Measurements from ENCODE around the gene TLK1.

Gene TLK1

GRCh38 chr2:171160119-171160955, at the start of gene TLK1:
TLK1 (minus strand) TSS chr2:171160893; CDS start chr2:171160428, 465 bp downstream.
- H3K4me1 ChIP-seq (ENCODE audit: insufficient read depth, low read length): peaks cover 15% of the 10 kb centered on the region
- peak within 1 kb of the TSS; percentile 85 for H3K9ac ChIP-seq (ENCODE audit: low read depth, low read length)
- H3K9me3 ChIP-seq (ENCODE audit: control insufficient read depth, insufficient read depth, low read length): no peaks in the 10 kb centered on the region
- H3K36me3 ChIP-seq (ENCODE audit: insufficient read depth, low read length): no peaks in the 10 kb centered on the region

GRCh38 chr2:171210216-171210863, 49.6 kb upstream of the TLK1 start:
- Histone ChIP-seq H3K9ac (ENCODE audit: low read depth, low read length) (no peak overlapping the region), H3K36me3 (ENCODE audit: insufficient read depth, low read length) (no peaks in the 10 kb centered on the region)

GRCh38 chr2:171208657-171209056, 48.0 kb upstream of the TLK1 start:
- H3K9ac ChIP-seq (ENCODE audit: low read depth, low read length): no peak overlapping the region
- no peaks in the 10 kb centered on the region for H3K36me3 ChIP-seq (ENCODE audit: insufficient read depth, low read length)
- H3K9me3 ChIP-seq (ENCODE audit: control insufficient read depth, insufficient read depth, low read length): peaks cover 4% of the 10 kb centered on the region; the same call in 1 of the 2 replicates
- no peaks in the 10 kb centered on the region; the same call in 1 of the 2 replicates for H3K4me1 ChIP-seq (ENCODE audit: insufficient read depth, low read length)

More at GRCh38 chr2:171210216-171210863, 49.6 kb upstream of the TLK1 start:
- H3K4me1 ChIP-seq (ENCODE audit: insufficient read depth, low read length): no peaks in the 10 kb centered on the region; the same call in 1 of the 2 replicates
- peaks cover 4% of the 10 kb centered on the region; the same call in 1 of the 2 replicates for H3K9me3 ChIP-seq (ENCODE audit: control insufficient read depth, insufficient read depth, low read length)

- Histone ChIP-seq H3K36me3 (ENCODE audit: insufficient read depth, low read length) (no peaks in the 10 kb centered on the region), H3K4me1 (ENCODE audit: insufficient read depth, low read length) (no peaks in the 10 kb centered on the region; the same call in 1 of the 2 replicates), H3K9me3 (ENCODE audit: control insufficient read depth, insufficient read depth, low read length) (peaks cover 4% of the 10 kb centered on the region; the same call in 1 of the 2 replicates), H3K9ac (ENCODE audit: low read depth, low read length) (no peak overlapping the region)
Observed at GRCh38 chr2:171206422-171207115, 45.9 kb upstream of the TLK1 start.

GRCh38 chr2:171205551-171205950, 44.9 kb upstream of the TLK1 start:
- H3K9ac ChIP-seq (ENCODE audit: low read depth, low read length): no peak overlapping the region
- no peaks in the 10 kb centered on the region; the same call in 1 of the 2 replicates for H3K4me1 ChIP-seq (ENCODE audit: insufficient read depth, low read length)
- H3K9me3 ChIP-seq (ENCODE audit: control insufficient read depth, insufficient read depth, low read length): peaks cover 4% of the 10 kb centered on the region; the same call in 1 of the 2 replicates
- H3K36me3 ChIP-seq (ENCODE audit: insufficient read depth, low read length): no peaks in the 10 kb centered on the region

- no peak overlapping the region for H3K9ac ChIP-seq (ENCODE audit: low read depth, low read length)
- no peaks in the 10 kb centered on the region for H3K36me3 ChIP-seq (ENCODE audit: insufficient read depth, low read length)
- no peaks in the 10 kb centered on the region for H3K4me1 ChIP-seq (ENCODE audit: insufficient read depth, low read length)
- H3K9me3 ChIP-seq (ENCODE audit: control insufficient read depth, insufficient read depth, low read length): peaks cover 3% of the 10 kb centered on the region; the same call in 1 of the 2 replicates
Observed at GRCh38 chr2:171201767-171202166, 41.1 kb upstream of the TLK1 start.

GRCh38 chr2:171201271-171201670, 40.6 kb upstream of the TLK1 start:
- no peaks in the 10 kb centered on the region for H3K4me1 ChIP-seq (ENCODE audit: insufficient read depth, low read length)
- H3K9ac ChIP-seq (ENCODE audit: low read depth, low read length): no peak overlapping the region
- H3K36me3 ChIP-seq (ENCODE audit: insufficient read depth, low read length): no peaks in the 10 kb centered on the region
- H3K9me3 ChIP-seq (ENCODE audit: control insufficient read depth, insufficient read depth, low read length): no peaks in the 10 kb centered on the region

GRCh38 chr2:171200469-171200868, 39.8 kb upstream of the TLK1 start:
- H3K9ac ChIP-seq (ENCODE audit: low read depth, low read length): no peak overlapping the region
- no peaks in the 10 kb centered on the region for H3K9me3 ChIP-seq (ENCODE audit: control insufficient read depth, insufficient read depth, low read length)
- no peaks in the 10 kb centered on the region for H3K4me1 ChIP-seq (ENCODE audit: insufficient read depth, low read length)
- H3K36me3 ChIP-seq (ENCODE audit: insufficient read depth, low read length): no peaks in the 10 kb centered on the region

- H3K9ac ChIP-seq (ENCODE audit: low read depth, low read length): no peak overlapping the region
- H3K4me1 ChIP-seq (ENCODE audit: insufficient read depth, low read length): no peaks in the 10 kb centered on the region
- no peaks in the 10 kb centered on the region for H3K9me3 ChIP-seq (ENCODE audit: control insufficient read depth, insufficient read depth, low read length)
- no peaks in the 10 kb centered on the region for H3K36me3 ChIP-seq (ENCODE audit: insufficient read depth, low read length)
Observed at GRCh38 chr2:171191021-171191420, 30.3 kb upstream of the TLK1 start.

- H3K36me3 ChIP-seq (ENCODE audit: insufficient read depth, low read length): no peaks in the 10 kb centered on the region
- H3K9me3 ChIP-seq (ENCODE audit: control insufficient read depth, insufficient read depth, low read length): no peaks in the 10 kb centered on the region
- H3K9ac ChIP-seq (ENCODE audit: low read depth, low read length): no peak overlapping the region
- H3K4me1 ChIP-seq (ENCODE audit: insufficient read depth, low read length): no peaks in the 10 kb centered on the region
Observed at GRCh38 chr2:171187819-171188218, 27.1 kb upstream of the TLK1 start.

- no peaks in the 10 kb centered on the region for H3K9me3 ChIP-seq (ENCODE audit: control insufficient read depth, insufficient read depth, low read length)
- no peaks in the 10 kb centered on the region for H3K4me1 ChIP-seq (ENCODE audit: insufficient read depth, low read length)
- H3K9ac ChIP-seq (ENCODE audit: low read depth, low read length): no peak overlapping the region
- H3K36me3 ChIP-seq (ENCODE audit: insufficient read depth, low read length): no peaks in the 10 kb centered on the region
Observed at GRCh38 chr2:171187177-171187576, 26.5 kb upstream of the TLK1 start.

GRCh38 chr2:171185941-171186340, 25.2 kb upstream of the TLK1 start:
- Histone ChIP-seq H3K9ac (ENCODE audit: low read depth, low read length) (no peak overlapping the region), H3K4me1 (ENCODE audit: insufficient read depth, low read length) (peaks cover 3% of the 10 kb centered on the region), H3K9me3 (ENCODE audit: control insufficient read depth, insufficient read depth, low read length) (no peaks in the 10 kb centered on the region)

GRCh38 chr2:171185165-171185818, 24.6 kb upstream of the TLK1 start:
- Histone ChIP-seq H3K4me1 (ENCODE audit: insufficient read depth, low read length) (peaks cover 3% of the 10 kb centered on the region), H3K9me3 (ENCODE audit: control insufficient read depth, insufficient read depth, low read length) (no peaks in the 10 kb centered on the region), H3K9ac (ENCODE audit: low read depth, low read length) (no peak overlapping the region), H3K36me3 (ENCODE audit: insufficient read depth, low read length) (no peaks in the 10 kb centered on the region)

More at GRCh38 chr2:171185941-171186340, 25.2 kb upstream of the TLK1 start:
- no peaks in the 10 kb centered on the region for H3K36me3 ChIP-seq (ENCODE audit: insufficient read depth, low read length)

All from ES-I3 (cell line).